ENCODE measurements around the gene CD99. TPM values are rescaled to one million over a fixed set of nuclear protein-coding genes. Genes with fewer than 3 reads are reported as not detected.
"Not testable (repeated sequence)": the region's sequence is repeated elsewhere in the genome, so short reads cannot be mapped to it uniquely, and the experiment has no call there.

CD99 gene
- total and polyA plus RNA-seq, 2 of the 13 experiments (the other 11 are each of a cell fraction or from before 2014, with no cell fraction given), result 78.8 to 111 TPM

- Histone ChIP-seq H2AFZ (ENCODE audit: low read length) (no peak overlapping the region), H3K9ac (ENCODE audit: insufficient read depth, low read depth, low read length) (no peak overlapping the region), H3K4me3 (replicated peaks in 1 of 3; ENCODE audit: insufficient read depth in 1 of 3, low read depth in 2 of 3, low read length in 3 of 3) (no peak overlapping the region), H3K4me1 (ENCODE audit: insufficient read depth, low read length) (no peaks in the 10 kb centered on the region), H3K4me2 (ENCODE audit: low read depth, low read length) (no peak overlapping the region), H3K27me3 (ENCODE audit: control insufficient read depth in 1 of 2, insufficient read depth in 2 of 2, low read length in 2 of 2) (peaks cover 0 to 4% of the 10 kb centered on the region in 2 experiments; a peak in 1 of 5 replicates), H3K9me3 (ENCODE audit: low read length) (no peaks in the 10 kb centered on the region), H3K79me2 (ENCODE audit: insufficient read depth, low read length) (no peaks in the 10 kb centered on the region), H3K36me3 (replicated peaks in 1 of 2; ENCODE audit: control insufficient read depth in 1 of 2, insufficient read depth in 2 of 2, low read length in 2 of 2) (no peaks in the 10 kb centered on the region), H3K27ac (ENCODE audit: extremely low read length, insufficient read depth, low read length) (no peak overlapping the region), H4K20me1 (ENCODE audit: insufficient read depth, low read length) (no peaks in the 10 kb centered on the region)
- BruUV-seq (replicated peaks), result no TSS peak
- in situ Hi-C loops (cut with HindIII; ENCODE audit: extremely low pct_ligation_motif_present, low pct_unique_long_range_greater_than_20kb), result no loop called here
- ChIA-PET POLR2A (no interaction called here), CTCF (ENCODE audit: low intra/inter-chr PET ratio, low total read pairs) (no interaction called here)
- intact Hi-C loops (cut with micrococcal nuclease; ENCODE audit: unreplicated experiment), result no loop called here
- DNase-seq (ENCODE audit: low spot score), result no peak
- no peak for FAIRE-seq
- ATAC-seq, result no peak
- 60% methylated on average over 3 of the region's 3 CpGs for WGBS (ENCODE audit: low lambda C conversion rate)
- TF ChIP-seq ZNF749 (CRISPR knock-in tag; IDR thresholded peaks at IDR 0.05; ENCODE audit: borderline replicate concordance), result no peak
- TF ChIP-seq ZNF7 (CRISPR knock-in tag; IDR thresholded peaks at IDR 0.05), result peak; percentile 98
Measured at GRCh38 chrX:2774776-2775175, 83.7 kb downstream of the CD99 start.

- CTCF ChIA-PET (ENCODE audit: low intra/inter-chr PET ratio, low total read pairs); H3K27me3 ChIP-seq (ENCODE audit: control insufficient read depth in 1 of 2, insufficient read depth in 2 of 2, low read length in 2 of 2); POLR2A ChIA-PET; H3K36me3 ChIP-seq (replicated peaks in 1 of 2; ENCODE audit: control insufficient read depth in 1 of 2, insufficient read depth in 2 of 2, low read length in 2 of 2); intact Hi-C loops (cut with micrococcal nuclease; ENCODE audit: unreplicated experiment); in situ Hi-C loops (cut with HindIII; ENCODE audit: extremely low pct_ligation_motif_present, low pct_unique_long_range_greater_than_20kb); H3K9me3 ChIP-seq (ENCODE audit: low read length); H4K20me1 ChIP-seq (ENCODE audit: insufficient read depth, low read length); H3K79me2 ChIP-seq (ENCODE audit: insufficient read depth, low read length); H2AFZ ChIP-seq (ENCODE audit: low read length): not testable (repeated sequence)
- FAIRE-seq (peak; percentile 88), DNase-seq (ENCODE audit: low spot score) (peak; percentile 74), ATAC-seq (peak; percentile 98)
- Histone ChIP-seq H3K4me1 (ENCODE audit: insufficient read depth, low read length) (peaks cover 28% of the 10 kb centered on the region), H3K4me3 (replicated peaks in 1 of 3; ENCODE audit: insufficient read depth in 1 of 3, low read depth in 2 of 3, low read length in 3 of 3) (peak overlapping the region; percentile 48 to 66 (median 64); a peak in 5 of 6 replicates), H3K27ac (ENCODE audit: extremely low read length, insufficient read depth, low read length) (peak overlapping the region; percentile 97), H3K4me2 (ENCODE audit: low read depth, low read length) (peak overlapping the region; percentile 83), H3K9ac (ENCODE audit: insufficient read depth, low read depth, low read length) (peak overlapping the region; percentile 72)
- WGBS (ENCODE audit: low lambda C conversion rate), result 6% methylated on average over 10 of the region's 12 CpGs
- TSS peak; percentile 98 for BruUV-seq (replicated peaks)
- peak; percentile 13; the same call in 1 of the 2 replicates for TF ChIP-seq SALL1 (CRISPR knock-in tag; IDR thresholded peaks at IDR 0.05)
- TF ChIP-seq SAP130 (CRISPR knock-in tag; IDR thresholded peaks at IDR 0.05; ENCODE audit: low read depth), result peak; percentile 65
- TF ChIP-seq ZNF605 (CRISPR knock-in tag; IDR thresholded peaks at IDR 0.05), result peak; percentile 33; the same call in 1 of the 2 replicates
- peak; percentile 65; the same call in 1 of the 2 replicates for TF ChIP-seq ZNF460 (CRISPR knock-in tag; IDR thresholded peaks at IDR 0.05; ENCODE audit: borderline replicate concordance)
- peak; percentile 18; the same call in 1 of the 2 replicates for TF ChIP-seq ARID4A (CRISPR knock-in tag; IDR thresholded peaks at IDR 0.05; ENCODE audit: borderline replicate concordance)
- peak; percentile 50; the same call in 1 of the 2 replicates for TF ChIP-seq DRAP1 (CRISPR knock-in tag; IDR thresholded peaks at IDR 0.05)
- TF ChIP-seq ARID3A (IDR thresholded peaks at IDR 0.05; ENCODE audit: low read depth, low read length), result peak; percentile 66; the same call in 1 of the 2 replicates
Measured at GRCh38 chrX:2780472-2781225, 89.6 kb downstream of the CD99 start.

Data from HepG2 (cell line).